ENCODE data around the gene PDE4D. TPM values are rescaled to one million over a fixed set of nuclear protein-coding genes. Genes with fewer than 3 reads are reported as not detected.

The PDE4D gene
- total RNA-seq, 1 donor from 2014 or later = 55.9 TPM

- ATAC-seq (no peak), DNase-seq (ENCODE audit: low spot score) (no peak)
- intact Hi-C loops (cut with DNase I) = no loop called here
These were observed 601.6 kb downstream of the PDE4D start for GRCh38 chr5:59291941-59292340.

- intact Hi-C loops (cut with DNase I) = no loop called here
- no peak for DNase-seq (ENCODE audit: low spot score)
- no peak for ATAC-seq
These were observed 605.6 kb downstream of the PDE4D start for GRCh38 chr5:59287884-59288283.

GRCh38 chr5:59287361-59287760 lies 606.2 kb downstream of the PDE4D start:
- no peak for DNase-seq (ENCODE audit: low spot score)
- ATAC-seq = no peak
- intact Hi-C loops (cut with DNase I) = no loop called here

- ATAC-seq (no peak), DNase-seq (ENCODE audit: low spot score) (no peak)
- intact Hi-C loops (cut with DNase I) = no loop called here
These were observed 607.0 kb downstream of the PDE4D start for GRCh38 chr5:59286510-59286909.

GRCh38 chr5:59285300-59286016 lies 608.1 kb downstream of the PDE4D start:
- intact Hi-C loops (cut with DNase I) = no loop called here
- ATAC-seq (peak; percentile 75), DNase-seq (ENCODE audit: low spot score) (no peak)

- intact Hi-C loops (cut with DNase I) = no loop called here
- DNase-seq (ENCODE audit: low spot score) (no peak), ATAC-seq (no peak)
These were observed 610.8 kb downstream of the PDE4D start for GRCh38 chr5:59282726-59283125.

- intact Hi-C loops (cut with DNase I) = no loop called here
- ATAC-seq = no peak
These were observed 613.5 kb downstream of the PDE4D start for GRCh38 chr5:59279979-59280378.

GRCh38 chr5:59276917-59277372 lies 616.6 kb downstream of the PDE4D start:
- DNase-seq (ENCODE audit: low spot score) (no peak), ATAC-seq (no peak)
- intact Hi-C loops (cut with DNase I) = no loop called here

More at GRCh38 chr5:59279979-59280378, 613.5 kb downstream of the PDE4D start:
- DNase-seq (ENCODE audit: low spot score) = no peak

- no peak for DNase-seq (ENCODE audit: low spot score)
- ATAC-seq = peak; percentile 10
- intact Hi-C loops (cut with DNase I) = no loop called here
These were observed 617.2 kb downstream of the PDE4D start for GRCh38 chr5:59276325-59276675.

GRCh38 chr5:59275510-59276324 lies 617.8 kb downstream of the PDE4D start:
- ATAC-seq (peak; percentile 94), DNase-seq (ENCODE audit: low spot score) (no peak)
- intact Hi-C loops (cut with DNase I) = no loop called here

GRCh38 chr5:59275170-59275509 lies 618.4 kb downstream of the PDE4D start:
- ATAC-seq = peak; percentile 60
- intact Hi-C loops (cut with DNase I) = no loop called here
- no peak for DNase-seq (ENCODE audit: low spot score)

- no peak for DNase-seq (ENCODE audit: low spot score)
- ATAC-seq = no peak
- intact Hi-C loops (cut with DNase I) = no loop called here
These were observed 619.4 kb downstream of the PDE4D start for GRCh38 chr5:59274106-59274636.

GRCh38 chr5:59272809-59273427 lies 620.6 kb downstream of the PDE4D start:
- no peak for DNase-seq (ENCODE audit: low spot score)
- intact Hi-C loops (cut with DNase I) = no loop called here
- ATAC-seq = no peak

- ATAC-seq = no peak
- no peak for DNase-seq (ENCODE audit: low spot score)
- intact Hi-C loops (cut with DNase I) = no loop called here
These were observed 624.6 kb downstream of the PDE4D start for GRCh38 chr5:59268756-59269415.

GRCh38 chr5:59267033-59267432 lies 626.5 kb downstream of the PDE4D start:
- ATAC-seq (no peak), DNase-seq (ENCODE audit: low spot score) (no peak)
- intact Hi-C loops (cut with DNase I) = no loop called here

- ATAC-seq = no peak
- intact Hi-C loops (cut with DNase I) = no loop called here
- DNase-seq (ENCODE audit: low spot score) = no peak
These were observed 627.1 kb downstream of the PDE4D start for GRCh38 chr5:59266410-59266809.

- no peak for DNase-seq (ENCODE audit: low spot score)
- no peak for ATAC-seq
- intact Hi-C loops (cut with DNase I) = no loop called here
These were observed 628.8 kb downstream of the PDE4D start for GRCh38 chr5:59264639-59265245.

- intact Hi-C loops (cut with DNase I) = no loop called here
- ATAC-seq (no peak), DNase-seq (ENCODE audit: low spot score) (no peak)
These were observed 629.5 kb downstream of the PDE4D start for GRCh38 chr5:59264013-59264412.

- no peak for ATAC-seq
- intact Hi-C loops (cut with DNase I) = no loop called here
These were observed 631.6 kb downstream of the PDE4D start for GRCh38 chr5:59261969-59262368.

More at GRCh38 chr5:59261969-59262368, 631.6 kb downstream of the PDE4D start:
- no peak for DNase-seq (ENCODE audit: low spot score)

All from sciatic nerve (tissue), 2 donors.